Measurements from ENCODE around the gene MAN2A1.

The MAN2A1 gene

GRCh38 chr5:109682383-109682782, 7.3 kb upstream of the MAN2A1 start:
- DNase-seq, result no peak

GRCh38 chr5:109685916-109686315, 3.8 kb upstream of the MAN2A1 start:
- no peak for DNase-seq

- peak; percentile 59 for DNase-seq
Observed at GRCh38 chr5:109688630-109688969, 1.1 kb upstream of the MAN2A1 start.

- peak; percentile 81 for DNase-seq
Observed at GRCh38 chr5:109688970-109689739, 572 bp upstream of the MAN2A1 start.

GRCh38 chr5:109690242-109690974, 681 bp downstream of the MAN2A1 start:
- peak; percentile 41 for DNase-seq

GRCh38 chr5:109690975-109691574, 1.3 kb downstream of the MAN2A1 start:
- peak; percentile 73 for DNase-seq

- peak; percentile 5 for DNase-seq
Observed at GRCh38 chr5:109691996-109692395, 2.3 kb downstream of the MAN2A1 start.

GRCh38 chr5:109692852-109693251, 3.1 kb downstream of the MAN2A1 start:
- DNase-seq, result no peak

- no peak for DNase-seq
Observed at GRCh38 chr5:109693535-109694400, 4.0 kb downstream of the MAN2A1 start.

- DNase-seq, result no peak
Observed at GRCh38 chr5:109694451-109694891, 4.7 kb downstream of the MAN2A1 start.

- no peak for DNase-seq
Observed at GRCh38 chr5:109695005-109695926, 5.5 kb downstream of the MAN2A1 start.

- DNase-seq, result no peak
Observed at GRCh38 chr5:109697339-109697738, 7.6 kb downstream of the MAN2A1 start.

GRCh38 chr5:109700516-109701153, 10.9 kb downstream of the MAN2A1 start:
- DNase-seq, result no peak

- no peak for DNase-seq
Observed at GRCh38 chr5:109701252-109701651, 11.5 kb downstream of the MAN2A1 start.

- no peak for DNase-seq
Observed at GRCh38 chr5:109701792-109702191, 12.1 kb downstream of the MAN2A1 start.

GRCh38 chr5:109703166-109703565, 13.4 kb downstream of the MAN2A1 start:
- no peak for DNase-seq

GRCh38 chr5:109703829-109704228, 14.1 kb downstream of the MAN2A1 start:
- no peak for DNase-seq

- DNase-seq, result no peak
Observed at GRCh38 chr5:109704282-109704952, 14.7 kb downstream of the MAN2A1 start.

GRCh38 chr5:109705596-109705995, 15.9 kb downstream of the MAN2A1 start:
- no peak for DNase-seq

GRCh38 chr5:109706095-109706494, 16.4 kb downstream of the MAN2A1 start:
- DNase-seq, result no peak

GRCh38 chr5:109707531-109707930, 17.8 kb downstream of the MAN2A1 start:
- no peak for DNase-seq

Data from kidney glomerular epithelial cell (primary cell).